Parathyroid adenoma (tissue), 2 donors: ENCODE measurements around the gene NR5A1.

Experiments used
- H2AFZ ChIP-seq: fragments of 300-600 bp; sonication (generic); one replicate; pipeline ENCODE4 v1.7.0; 2017; ENCODE audit warnings: antibody characterized with exemption, mild to moderate bottlenecking
- H3K27ac ChIP-seq: fragments of 300-600 bp; sonication (generic); one replicate; pipeline ENCODE4 v1.7.0; 2017
- H3K27me3 ChIP-seq: fragments of 300-600 bp; sonication (generic); one replicate; pipeline ENCODE4 v1.7.0; 2017; ENCODE audit warnings: low read length; ENCODE audit not compliant: control insufficient read depth, insufficient read depth
- H3K36me3 ChIP-seq: fragments of 300-600 bp; sonication (generic); one replicate; pipeline ENCODE4 v1.7.0; 2017; ENCODE audit warnings: low read length; ENCODE audit not compliant: control insufficient read depth, insufficient read depth
- H3K4me1 ChIP-seq: fragments of 300-600 bp; sonication (generic); one replicate; pipeline ENCODE4 v1.7.0; 2017; ENCODE audit warnings: control low read depth
- H3K4me2 ChIP-seq: fragments of 300-600 bp; sonication (generic); one replicate; pipeline ENCODE4 v1.7.0; 2017; ENCODE audit warnings: low read length
- H3K4me3 ChIP-seq: fragments of 300-600 bp; sonication (generic); one replicate; pipeline ENCODE4 v1.7.0; 2017; ENCODE audit warnings: low read depth, low read length
- H3K79me2 ChIP-seq: fragments of 300-600 bp; sonication (generic); one replicate; pipeline ENCODE4 v1.7.0; 2017; ENCODE audit warnings: control low read depth
- H3K9ac ChIP-seq: fragments of 300-600 bp; sonication (generic); one replicate; pipeline ENCODE4 v1.7.0; 2017; ENCODE audit warnings: mild to moderate bottlenecking
- H3K9me3 ChIP-seq: fragments of 300-600 bp; sonication (generic); one replicate; pipeline ENCODE4 v1.7.0; 2017; ENCODE audit warnings: low read length; ENCODE audit not compliant: control insufficient read depth
- CTCF ChIP-seq: fragments of 300-600 bp; sonication (generic); IDR thresholded peaks from one replicate; pipeline ENCODE4 v1.7.0; 2017; ENCODE audit warnings: antibody characterized with exemption, mild to moderate bottlenecking
- donor health status: primary hyperparathyroidism.

NR5A1 gene

DNA sequence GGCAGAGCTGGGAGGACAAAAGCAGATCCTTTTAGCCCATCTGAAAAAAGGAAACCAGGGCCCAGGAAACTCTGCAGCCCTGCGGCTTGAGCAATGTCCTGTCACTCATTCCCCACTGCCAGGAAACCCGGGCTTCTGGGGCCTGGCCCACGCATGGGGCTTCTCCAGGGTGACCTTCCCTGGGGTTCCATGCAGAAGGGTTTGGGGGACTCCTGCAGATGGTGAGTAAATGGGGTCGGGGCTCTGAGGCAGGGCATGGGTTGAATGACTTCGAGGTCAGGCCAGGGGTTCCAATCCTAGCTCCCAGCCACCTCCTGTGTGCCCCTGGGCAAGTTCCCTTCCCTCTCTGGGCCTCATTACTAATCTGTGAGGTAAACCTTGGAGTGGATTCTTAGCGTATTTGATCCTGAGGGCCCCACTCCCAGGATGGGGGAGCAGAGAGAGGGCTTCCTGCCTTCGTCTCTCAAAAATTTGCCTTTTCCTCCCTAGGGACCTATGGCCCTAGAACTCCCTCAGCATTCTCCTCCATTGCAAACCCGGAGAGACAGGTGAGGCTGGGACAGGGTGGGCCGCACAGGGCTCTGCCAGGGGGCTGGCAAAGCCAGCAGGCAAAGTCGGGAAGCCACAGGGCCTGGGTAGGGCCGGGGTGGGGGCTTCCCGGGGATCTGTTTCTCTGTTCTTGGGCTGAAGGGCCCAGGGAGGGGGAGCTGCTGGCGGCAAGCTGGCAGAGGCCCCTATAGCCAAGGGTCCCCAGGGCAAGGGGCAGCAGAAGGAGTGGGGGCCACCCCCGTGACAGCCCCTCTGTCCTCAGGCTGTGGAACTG lies 31.1 kb downstream of the NR5A1 start:
- H3K36me3 ChIP-seq: no peaks in the 10 kb centered on the region
- no peak overlapping the region for H2AFZ ChIP-seq
- H3K27ac ChIP-seq: no peak overlapping the region
- no peaks in the 10 kb centered on the region for H3K9me3 ChIP-seq
- H3K9ac ChIP-seq: no peak overlapping the region
- no peak overlapping the region for H3K4me2 ChIP-seq
- no peaks in the 10 kb centered on the region for H3K4me1 ChIP-seq
- H3K79me2 ChIP-seq: no peaks in the 10 kb centered on the region
- H3K4me3 ChIP-seq: no peak overlapping the region
- TF ChIP-seq CTCF: no peak
- H3K27me3 ChIP-seq: peaks cover 4% of the 10 kb centered on the region

DNA sequence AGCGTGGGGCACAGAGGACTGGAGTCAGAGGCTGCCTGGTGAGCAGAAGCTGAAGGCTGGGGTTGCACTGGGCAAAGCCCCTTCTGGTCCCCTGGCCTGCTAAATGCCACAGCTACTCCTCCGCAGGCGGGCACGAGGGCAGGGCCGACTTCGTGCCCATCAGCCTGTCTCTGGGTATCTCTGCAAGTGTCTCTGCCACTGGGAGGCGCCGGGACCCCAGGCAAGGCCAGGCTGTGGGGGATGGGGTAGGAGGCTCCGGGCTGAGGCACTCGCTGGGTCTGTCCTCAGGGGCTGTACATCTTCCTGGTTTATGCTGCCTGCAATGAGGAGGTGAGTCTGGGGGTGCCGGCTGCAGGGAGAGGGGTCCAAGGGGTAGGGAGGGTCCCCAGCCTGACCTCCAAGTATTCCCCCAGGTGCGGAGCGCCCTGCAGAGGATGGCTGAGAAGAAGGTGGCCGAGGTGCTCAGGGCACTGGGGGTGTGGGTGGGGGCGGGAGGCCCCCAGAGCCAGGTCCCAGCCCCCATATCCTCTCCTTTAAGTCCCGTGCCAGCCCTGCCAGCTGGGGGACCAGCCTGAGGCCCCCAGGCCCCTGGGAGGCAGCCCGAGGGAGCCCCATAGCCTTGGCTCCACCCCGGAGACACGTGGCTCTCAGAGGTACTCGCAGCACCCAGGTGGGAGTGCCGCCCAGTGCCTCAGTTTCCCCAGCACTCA lies 31.9 kb downstream of the NR5A1 start:
- Histone ChIP-seq H3K9ac (no peak overlapping the region), H3K4me3 (no peak overlapping the region), H2AFZ (no peak overlapping the region), H3K79me2 (no peaks in the 10 kb centered on the region), H3K4me1 (no peaks in the 10 kb centered on the region), H3K27ac (no peak overlapping the region), H3K27me3 (peaks cover 4% of the 10 kb centered on the region), H3K9me3 (no peaks in the 10 kb centered on the region), H3K36me3 (no peaks in the 10 kb centered on the region), H3K4me2 (no peak overlapping the region)
- no peak for TF ChIP-seq CTCF

DNA sequence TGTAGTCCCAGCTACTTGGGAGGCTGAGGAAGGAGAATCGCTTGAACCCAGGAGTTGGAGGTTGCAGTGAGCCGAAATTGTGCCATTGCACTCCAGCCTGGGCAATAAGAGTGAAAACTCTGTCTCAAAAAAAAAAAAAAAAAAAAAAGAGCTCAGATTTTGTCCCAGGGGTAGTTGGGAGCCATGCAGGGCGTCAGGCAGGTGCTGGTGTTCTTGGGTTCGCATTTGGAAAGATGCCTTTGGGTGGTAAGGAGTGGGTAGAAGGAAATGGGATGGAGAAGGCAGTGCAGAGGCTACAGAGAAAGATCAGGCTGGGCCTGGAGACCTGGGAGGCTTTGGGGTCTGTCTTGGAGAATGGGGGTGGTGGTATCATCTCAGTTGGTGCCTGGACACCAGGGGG lies 33.0 kb downstream of the NR5A1 start:
- H3K4me3 ChIP-seq: no peak overlapping the region
- no peaks in the 10 kb centered on the region for H3K9me3 ChIP-seq
- peaks cover under 1% of the 10 kb centered on the region for H3K4me1 ChIP-seq
- TF ChIP-seq CTCF: no peak
- H3K79me2 ChIP-seq: no peaks in the 10 kb centered on the region
- H3K27me3 ChIP-seq: no peaks in the 10 kb centered on the region
- H3K27ac ChIP-seq: no peak overlapping the region
- H2AFZ ChIP-seq: no peak overlapping the region
- no peaks in the 10 kb centered on the region for H3K36me3 ChIP-seq
- H3K9ac ChIP-seq: no peak overlapping the region
- H3K4me2 ChIP-seq: no peak overlapping the region

GRCh38 chr9:124473310-124473709 lies 33.9 kb downstream of the NR5A1 start:
- no peak for TF ChIP-seq CTCF
- no peaks in the 10 kb centered on the region for H3K36me3 ChIP-seq
- H3K27ac ChIP-seq: no peak overlapping the region
- no peak overlapping the region for H3K4me3 ChIP-seq
- H3K79me2 ChIP-seq: no peaks in the 10 kb centered on the region
- no peaks in the 10 kb centered on the region for H3K27me3 ChIP-seq
- H3K9me3 ChIP-seq: no peaks in the 10 kb centered on the region
- no peak overlapping the region for H3K4me2 ChIP-seq
- no peak overlapping the region for H2AFZ ChIP-seq
- no peak overlapping the region for H3K9ac ChIP-seq
- H3K4me1 ChIP-seq: peaks cover 7% of the 10 kb centered on the region
